Right renal pelvis (tissue), 4 donors: ENCODE data around the gene POLE. TPM values are rescaled to one million over a fixed set of nuclear protein-coding genes. Genes with fewer than 3 reads are reported as not detected.

Source experiments
- DNase-seq, 4 donors: peaks; one replicate each; pipeline ENCODE4 v3.0.0-alpha.2; 2013; ENCODE audit warnings: low read depth in 4 of 4, low spot score in 3 of 4, missing footprints in 1 of 4
- polyA plus RNA-seq, 4 donors: library from polyadenylated mRNA; unstranded; fragments of 120-200 nt; gene quantifications; one replicate each; pipeline ENCODE4 v1.2.1, GENCODE V29; 2013; ENCODE audit not compliant: insufficient read length in 4 of 4

POLE gene, protein sequence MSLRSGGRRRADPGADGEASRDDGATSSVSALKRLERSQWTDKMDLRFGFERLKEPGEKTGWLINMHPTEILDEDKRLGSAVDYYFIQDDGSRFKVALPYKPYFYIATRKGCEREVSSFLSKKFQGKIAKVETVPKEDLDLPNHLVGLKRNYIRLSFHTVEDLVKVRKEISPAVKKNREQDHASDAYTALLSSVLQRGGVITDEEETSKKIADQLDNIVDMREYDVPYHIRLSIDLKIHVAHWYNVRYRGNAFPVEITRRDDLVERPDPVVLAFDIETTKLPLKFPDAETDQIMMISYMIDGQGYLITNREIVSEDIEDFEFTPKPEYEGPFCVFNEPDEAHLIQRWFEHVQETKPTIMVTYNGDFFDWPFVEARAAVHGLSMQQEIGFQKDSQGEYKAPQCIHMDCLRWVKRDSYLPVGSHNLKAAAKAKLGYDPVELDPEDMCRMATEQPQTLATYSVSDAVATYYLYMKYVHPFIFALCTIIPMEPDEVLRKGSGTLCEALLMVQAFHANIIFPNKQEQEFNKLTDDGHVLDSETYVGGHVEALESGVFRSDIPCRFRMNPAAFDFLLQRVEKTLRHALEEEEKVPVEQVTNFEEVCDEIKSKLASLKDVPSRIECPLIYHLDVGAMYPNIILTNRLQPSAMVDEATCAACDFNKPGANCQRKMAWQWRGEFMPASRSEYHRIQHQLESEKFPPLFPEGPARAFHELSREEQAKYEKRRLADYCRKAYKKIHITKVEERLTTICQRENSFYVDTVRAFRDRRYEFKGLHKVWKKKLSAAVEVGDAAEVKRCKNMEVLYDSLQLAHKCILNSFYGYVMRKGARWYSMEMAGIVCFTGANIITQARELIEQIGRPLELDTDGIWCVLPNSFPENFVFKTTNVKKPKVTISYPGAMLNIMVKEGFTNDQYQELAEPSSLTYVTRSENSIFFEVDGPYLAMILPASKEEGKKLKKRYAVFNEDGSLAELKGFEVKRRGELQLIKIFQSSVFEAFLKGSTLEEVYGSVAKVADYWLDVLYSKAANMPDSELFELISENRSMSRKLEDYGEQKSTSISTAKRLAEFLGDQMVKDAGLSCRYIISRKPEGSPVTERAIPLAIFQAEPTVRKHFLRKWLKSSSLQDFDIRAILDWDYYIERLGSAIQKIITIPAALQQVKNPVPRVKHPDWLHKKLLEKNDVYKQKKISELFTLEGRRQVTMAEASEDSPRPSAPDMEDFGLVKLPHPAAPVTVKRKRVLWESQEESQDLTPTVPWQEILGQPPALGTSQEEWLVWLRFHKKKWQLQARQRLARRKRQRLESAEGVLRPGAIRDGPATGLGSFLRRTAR (N-terminal part only)
- 10 to 100 TPM; 40.5 to 47.5 (median 45.6) TPM for polyA plus RNA-seq

DNA sequence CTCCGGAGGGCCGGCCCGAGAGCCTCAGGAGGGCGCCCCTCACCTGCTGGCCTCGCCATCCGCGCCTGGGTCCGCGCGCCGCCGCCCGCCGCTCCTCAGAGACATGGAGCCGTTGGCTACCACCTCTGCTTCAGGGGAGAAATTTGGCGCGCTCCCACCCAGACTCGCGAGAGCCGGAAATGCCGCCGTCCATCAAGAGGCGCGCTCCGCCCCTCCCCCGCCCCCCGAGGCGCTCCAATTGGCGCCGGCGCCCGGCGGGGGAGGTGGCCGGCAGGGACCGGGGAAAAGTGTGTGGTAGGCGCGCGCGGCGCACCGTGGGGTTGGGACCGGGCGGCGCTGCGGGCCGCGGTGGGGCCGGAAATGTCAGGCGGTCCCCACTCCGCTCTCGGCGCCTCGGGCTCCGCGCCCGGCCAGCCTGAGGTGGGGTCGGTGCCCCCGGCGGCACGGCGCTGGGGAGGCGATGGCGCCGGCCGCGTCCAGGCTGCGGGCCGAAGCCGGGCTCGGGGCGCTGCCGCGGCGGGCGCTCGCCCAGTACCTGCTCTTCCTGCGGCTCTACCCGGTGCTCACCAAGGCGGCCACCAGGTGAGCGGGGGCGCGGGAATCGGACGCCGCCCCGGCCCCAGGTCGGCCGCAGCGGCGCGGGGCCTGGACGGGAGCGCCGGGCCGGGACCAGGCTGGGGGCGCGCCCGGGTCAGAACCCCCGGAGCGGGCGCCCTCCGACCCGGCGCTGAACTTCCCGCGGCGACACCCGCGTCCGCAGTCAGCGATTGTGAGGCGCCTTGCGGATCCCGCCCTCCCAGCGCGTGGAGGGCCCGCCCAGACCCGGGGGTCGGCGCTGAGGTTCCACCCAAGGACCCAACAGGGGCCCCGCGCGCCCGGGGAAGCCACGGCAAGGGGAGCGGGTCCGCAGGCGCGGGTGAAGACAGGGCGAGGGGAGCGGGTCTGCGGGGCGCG is at the start of gene POLE, which contains the start of gene PXMP2:
Gene POLE, minus strand, starts transcription at position 132 of the 954 bp plus-strand sequence. Its CDS starts 27 bp downstream, at position 105.
Gene PXMP2, plus strand, starts transcription at position 377 of the 954 bp plus-strand sequence. Its CDS starts 84 bp downstream, at position 461.
- peak; percentile 89 to 94 (median 92) for DNase-seq

DNA sequence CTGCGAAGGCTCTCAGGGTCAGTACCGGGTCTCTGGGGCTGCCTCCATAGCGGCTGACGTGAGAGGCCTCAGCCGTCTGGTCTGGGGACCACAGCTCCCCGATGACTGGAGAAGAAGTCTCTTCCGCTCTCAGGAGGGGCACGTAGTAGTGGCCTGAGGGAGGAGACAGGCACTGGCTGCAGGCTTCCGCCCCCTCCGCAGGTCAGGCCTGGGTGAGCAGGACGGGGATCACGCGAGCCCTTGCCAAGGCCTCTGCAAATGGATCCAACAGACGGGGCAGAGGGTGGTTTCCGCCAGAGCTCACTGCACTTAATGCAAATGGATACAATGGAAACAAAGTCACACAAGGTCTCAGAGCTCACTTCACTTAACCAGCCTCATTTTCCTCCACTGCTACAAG is 49.8 kb upstream of the POLE start:
- DNase-seq: no peak

DNA sequence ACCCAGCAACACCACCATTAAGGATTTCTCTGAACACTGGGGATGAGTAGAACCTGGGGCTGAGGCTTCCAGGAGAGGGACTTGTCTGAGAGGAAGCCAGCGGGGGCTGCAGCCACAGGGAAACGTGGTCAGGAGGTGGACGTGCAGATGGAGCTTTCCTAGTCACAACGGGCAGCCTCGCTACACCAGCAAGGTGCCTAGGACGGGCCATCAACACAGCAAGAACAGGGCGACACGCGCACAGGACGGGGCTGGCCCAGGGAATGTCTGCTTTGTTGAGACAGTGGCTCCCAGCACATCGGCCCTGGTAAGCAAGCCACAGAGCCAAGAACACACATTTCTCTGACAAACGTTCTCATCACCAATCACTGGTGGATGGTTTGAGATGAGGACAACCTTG is 49.2 kb upstream of the POLE start:
- no peak for DNase-seq

DNA sequence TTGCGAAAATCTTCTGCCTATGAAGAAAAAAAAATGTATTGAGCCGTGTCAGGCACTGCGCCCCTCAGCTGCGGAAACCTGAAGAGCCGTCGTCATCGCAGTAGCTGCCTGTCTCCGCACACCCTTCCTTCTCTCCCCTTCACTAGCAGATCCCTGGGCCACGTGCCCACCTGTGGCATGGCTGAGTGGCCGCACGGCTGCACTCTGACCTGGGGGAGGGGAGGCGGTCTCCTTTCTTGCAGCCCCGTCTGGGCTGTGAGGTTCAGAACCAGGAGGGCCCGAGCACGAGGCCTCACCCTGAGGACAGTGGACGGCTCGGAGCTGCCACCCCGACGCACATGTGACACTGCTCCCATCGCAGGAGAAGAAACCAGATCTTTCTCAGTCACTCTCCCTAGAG is 48.4 kb upstream of the POLE start:
- no peak for DNase-seq

DNA sequence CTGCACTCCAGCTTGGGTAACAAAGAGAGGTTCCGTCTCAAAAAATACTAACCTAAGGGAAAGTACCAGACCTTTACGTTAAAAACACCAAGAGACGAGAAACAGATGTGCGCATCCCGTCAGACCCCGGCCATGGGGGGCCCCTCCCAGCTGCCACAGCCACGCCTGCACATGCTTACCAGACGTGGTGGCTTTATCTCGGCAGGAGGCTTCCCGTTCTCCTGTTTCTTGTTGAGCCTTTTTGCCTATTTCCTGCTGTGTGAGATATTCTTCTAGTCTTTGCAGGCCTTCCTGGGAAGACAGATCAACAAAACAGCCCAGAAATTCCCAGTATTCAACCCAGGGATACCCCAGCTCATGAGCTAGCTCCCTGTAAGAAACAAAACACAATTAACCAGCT is 47.1 kb upstream of the POLE start:
- DNase-seq: no peak

DNA sequence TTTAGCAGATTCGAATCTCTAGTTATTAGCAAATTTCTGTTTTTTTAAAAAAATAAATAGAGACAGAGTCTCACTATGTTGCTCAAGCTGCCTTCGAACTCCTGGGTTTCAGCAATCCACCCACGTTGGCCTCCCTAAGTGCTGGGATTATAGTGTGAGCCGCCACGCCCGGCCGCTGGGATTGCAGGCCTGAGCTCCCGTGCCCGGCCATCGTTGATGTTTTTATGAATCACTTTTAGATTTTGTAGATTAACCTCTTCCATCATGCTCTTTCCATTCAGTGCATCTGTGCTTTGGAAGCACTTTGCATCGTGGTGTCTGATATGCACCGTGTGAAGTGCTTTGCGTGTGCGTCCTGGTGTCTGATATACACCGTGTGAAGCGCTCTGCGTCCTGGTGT is 44.4 kb upstream of the POLE start:
- DNase-seq: no peak

DNA sequence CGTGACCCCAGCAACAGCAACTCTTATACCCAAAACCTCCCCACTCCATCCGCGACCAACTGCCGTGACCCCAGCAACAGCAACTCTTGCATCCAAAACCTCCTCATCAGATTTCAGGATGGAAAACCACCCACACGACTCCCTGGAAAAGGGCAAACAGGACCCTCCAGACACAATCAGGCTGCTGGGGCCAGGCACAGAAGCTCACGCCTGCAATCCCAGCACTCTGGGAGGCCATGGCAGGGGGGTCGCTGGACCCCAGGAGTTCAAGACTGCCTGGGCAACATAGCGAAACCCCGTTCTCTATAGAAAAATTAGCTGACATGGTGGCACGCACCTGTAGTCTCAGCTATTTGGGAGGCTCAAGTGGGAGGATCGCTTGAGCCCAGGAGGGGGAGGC is 43.2 kb upstream of the POLE start:
- DNase-seq: no peak

DNA sequence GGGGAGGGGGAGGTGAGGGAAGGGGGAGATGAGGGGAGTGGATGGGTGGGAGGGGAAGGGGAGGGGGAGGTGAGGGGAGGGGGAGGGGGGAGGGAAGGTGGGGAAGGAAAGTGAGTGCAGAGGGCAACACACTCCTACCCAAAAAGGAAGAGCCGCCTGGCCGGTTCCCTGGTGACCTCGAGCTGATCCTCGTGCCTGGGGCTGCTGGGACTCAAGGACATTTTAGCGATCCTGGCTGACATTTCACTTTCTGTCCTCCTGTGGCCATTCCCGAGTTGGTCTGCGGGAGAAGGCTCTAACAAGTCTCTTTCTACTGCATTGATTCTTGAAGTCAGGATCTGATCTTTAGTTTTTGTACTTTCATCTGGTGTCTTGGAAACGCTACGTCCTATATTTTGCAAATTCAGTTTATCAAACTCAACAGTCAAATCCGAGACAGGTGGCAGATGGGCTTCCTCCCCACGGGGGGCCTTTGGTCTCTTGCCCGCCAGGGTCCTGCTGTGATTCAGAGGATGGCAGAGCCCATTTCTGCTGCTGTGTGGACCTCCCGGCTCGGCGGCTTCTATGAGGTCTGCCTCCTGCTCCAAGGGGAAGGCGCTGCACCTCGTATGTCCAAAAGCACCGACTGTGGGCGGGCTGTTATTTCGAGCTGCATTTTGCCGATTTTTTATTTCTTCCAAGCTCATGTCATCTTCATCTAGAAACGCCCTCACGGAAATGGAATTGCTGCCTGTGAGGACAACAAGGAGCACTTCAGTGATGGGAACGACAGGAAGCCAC is 42.6 kb upstream of the POLE start:
- DNase-seq: no peak

DNA sequence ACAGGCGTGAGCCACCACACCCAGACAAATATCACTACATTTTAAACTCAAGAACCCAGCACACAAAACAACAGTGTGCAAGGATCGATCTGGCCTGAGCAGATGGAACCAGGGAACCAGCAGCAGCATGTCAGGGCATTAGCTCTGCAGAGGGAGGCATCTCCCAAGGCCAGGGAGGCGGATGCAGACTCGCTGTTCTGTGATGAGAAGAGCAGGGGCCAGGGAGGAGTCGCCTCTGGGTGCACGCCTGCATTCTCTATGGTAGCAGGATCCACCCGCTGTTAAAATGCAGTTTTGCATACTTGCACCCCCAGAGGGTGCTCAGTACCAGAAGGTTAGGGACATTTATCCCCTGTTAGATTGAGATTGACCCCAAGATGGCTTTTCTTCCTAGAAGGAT is 41.4 kb upstream of the POLE start:
- no peak for DNase-seq

DNA sequence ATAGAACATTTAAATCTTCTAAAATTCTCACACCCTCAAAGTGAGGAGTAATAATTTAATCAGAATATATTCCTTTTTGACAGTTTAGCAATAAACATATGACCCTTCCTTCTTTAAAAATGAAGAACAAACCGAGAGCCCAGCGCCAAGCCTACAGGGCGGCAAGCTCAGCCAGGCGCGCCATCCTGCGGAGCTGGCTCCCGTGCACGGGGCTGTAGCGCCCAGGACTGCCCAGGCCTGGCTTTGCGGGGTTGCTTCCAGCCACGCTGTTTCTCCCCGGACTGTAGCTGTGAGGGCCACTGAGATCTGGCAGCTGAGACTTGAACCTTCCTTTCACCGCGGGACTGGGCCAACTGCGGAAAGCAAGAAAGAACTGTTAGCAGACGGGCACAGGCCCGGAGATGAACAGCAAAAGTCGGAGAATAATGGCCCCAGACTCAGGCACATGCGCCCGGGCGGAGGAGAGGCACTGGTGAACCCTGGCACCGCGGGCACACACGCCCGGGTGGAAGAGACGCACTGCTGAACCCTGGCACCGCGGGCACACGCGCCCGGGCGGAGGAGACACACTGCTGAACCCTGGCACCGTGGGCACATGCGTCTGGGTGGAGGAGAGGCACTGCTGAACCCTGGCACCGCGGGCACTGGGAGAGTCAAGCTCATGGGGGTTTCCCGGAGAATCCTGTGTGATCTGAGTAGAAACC is 40.1 kb upstream of the POLE start:
- no peak for DNase-seq

DNA sequence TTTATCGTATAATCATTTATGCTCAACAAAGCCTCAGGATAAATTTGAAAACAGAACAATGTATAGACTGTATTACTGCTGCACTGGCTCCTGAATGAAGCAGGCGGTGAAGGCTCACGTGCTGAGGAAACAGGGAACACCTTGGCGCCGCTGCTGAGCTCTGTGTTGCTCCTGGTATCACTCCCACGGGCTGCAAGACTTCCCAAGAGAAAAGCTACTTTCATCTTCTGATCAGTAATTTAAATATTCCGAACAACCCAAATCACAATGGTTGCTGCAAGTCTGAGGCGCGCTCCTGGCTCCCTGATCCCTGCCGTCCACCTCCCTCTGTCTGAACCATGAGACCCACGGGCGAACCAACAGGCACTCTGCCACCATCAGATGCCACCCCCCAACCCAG is 39.2 kb upstream of the POLE start:
- DNase-seq: no peak

DNA sequence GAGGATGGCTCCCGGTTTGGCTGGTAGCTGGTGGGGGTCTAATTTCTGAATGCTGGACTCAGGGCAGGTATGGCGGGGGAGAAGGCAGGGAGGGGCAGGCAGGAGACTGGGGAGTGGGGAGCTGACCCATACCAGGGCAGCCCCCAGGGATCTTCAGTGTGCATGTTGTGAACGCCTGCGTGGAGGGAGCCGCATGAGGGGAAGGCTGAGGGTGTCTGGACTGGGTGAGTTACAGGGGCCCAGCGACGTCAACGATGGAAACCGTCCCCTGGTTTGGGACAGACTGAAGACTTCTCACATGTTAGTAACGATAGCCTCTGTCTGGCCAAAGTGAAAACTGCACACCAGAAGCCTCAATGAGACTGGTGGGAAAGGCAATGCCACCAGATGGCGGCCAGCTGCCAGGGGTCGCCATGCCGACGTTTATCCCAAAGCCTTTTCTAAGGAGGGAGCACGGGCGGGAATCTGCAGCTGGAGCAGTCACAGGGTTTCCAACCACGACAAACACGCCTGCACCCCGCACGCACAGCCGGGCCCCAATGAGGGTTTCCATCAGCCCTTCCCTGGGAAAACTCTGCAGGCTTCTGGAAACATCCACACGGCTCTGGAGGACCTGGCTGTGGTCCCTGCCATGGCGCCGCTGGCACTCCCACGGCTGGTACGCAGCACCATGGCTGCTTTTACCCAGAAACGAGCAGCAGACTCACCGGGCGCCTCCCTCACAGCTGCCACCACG is 37.5 kb upstream of the POLE start:
- no peak for DNase-seq

DNA sequence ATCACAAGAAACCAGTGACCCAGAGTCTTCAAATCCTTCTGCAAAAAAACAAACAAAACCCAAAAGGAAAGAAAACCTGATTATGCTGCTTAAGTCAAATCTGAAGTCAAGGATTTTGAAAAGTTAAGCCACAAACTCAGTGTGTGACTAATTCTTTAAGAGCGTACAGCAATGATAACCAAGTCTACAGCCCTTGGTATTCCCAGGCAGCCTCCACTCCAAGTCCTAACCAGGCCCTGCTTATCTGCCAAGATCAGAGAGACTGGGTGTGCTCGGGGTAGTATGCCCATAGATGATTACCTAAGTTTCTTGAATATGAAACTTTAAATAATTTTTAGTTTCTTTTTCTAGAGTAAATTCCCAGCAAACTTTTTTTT is 36.6 kb upstream of the POLE start:
- no peak for DNase-seq

DNA sequence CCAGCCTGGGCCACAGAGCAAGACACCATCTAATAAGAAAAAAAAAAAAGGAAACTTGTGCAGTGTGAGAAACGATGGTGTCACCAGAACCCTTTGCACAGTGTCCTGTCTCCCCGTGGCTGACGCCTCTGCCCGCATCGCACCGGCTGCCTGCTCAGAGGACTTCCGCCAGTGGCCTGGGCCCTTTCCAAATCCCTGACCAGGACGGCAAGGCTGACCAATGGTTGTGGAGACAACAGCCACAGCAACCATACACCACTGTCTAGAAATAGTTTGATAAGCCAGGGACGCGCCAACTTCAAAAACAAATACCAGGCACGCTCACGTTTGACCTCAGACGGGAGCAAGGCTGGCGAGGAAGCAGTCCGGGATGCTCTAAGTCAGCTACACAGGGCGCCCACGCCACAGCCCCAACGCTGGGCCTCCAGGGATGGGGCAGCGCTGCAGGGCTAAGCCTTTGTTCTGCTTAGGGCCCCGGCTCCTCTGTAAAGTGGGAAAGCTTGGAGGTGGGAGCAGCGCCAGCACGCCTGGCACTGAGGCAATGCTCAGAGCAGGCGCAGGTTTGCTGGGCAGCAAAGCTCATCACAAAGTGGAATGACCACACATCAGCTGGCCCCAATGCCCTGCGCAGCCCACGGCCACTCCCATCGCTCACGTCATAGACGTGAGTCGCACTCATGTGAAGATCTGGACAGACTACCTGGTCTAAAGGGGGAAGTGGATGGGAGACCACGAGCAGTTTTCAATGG is 36.0 kb upstream of the POLE start:
- no peak for DNase-seq

DNA sequence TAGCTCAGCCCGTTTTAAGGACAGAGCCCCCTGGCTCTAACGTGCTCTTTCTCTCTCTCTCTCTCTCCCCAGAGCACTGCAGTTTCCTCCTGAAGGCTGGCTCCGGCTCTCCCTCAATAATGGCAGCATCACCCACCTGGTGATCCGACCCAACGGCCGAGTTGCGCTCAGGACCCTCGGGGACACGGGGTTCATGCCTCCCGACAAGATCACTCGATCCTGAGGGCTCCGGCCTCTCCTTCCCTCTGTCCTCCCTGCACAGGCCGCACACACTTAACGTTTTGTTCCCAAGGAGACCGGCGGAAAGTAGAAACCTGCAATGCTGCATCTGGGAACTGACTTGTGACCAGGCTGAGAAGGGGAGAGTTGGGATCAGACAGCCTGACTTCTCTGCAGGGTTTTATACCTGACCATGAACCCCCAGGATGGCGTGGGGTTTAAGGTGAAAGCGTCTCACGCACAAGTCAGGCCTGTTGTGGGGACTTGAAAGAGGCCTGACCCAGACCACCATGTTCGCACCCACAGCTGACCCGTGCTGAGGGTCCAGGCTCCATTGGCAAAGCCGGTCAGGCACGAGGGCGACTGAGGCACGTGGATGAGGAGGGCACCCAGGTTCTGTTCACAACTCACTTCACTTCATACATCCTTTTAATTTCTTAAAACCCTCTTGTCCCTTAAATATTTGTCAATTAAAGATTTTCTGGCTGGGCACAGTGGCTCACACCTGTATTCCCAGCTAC is 33.6 kb upstream of the POLE start:
- no peak for DNase-seq

DNA sequence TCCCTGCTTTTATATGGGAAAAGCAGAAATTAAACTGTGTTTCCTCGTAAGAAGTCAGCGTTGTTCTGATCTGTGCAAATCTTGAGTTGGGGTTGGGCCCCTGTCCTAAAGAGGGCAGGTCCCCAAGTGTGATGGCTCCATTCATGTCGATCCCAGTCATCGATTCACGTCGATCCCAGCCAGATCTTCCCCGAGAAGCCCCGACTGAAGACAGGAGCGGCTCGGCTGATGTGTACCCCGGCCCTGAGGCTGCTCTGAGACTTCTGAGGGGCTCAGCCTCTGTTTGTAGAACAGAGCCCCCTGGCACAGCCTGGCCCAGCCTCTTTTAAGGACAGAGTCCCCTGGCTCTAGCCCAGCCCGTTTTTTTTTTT is 32.8 kb upstream of the POLE start:
- DNase-seq: no peak
